ENCODE data around the gene CUX1.

Gene CUX1

DNA sequence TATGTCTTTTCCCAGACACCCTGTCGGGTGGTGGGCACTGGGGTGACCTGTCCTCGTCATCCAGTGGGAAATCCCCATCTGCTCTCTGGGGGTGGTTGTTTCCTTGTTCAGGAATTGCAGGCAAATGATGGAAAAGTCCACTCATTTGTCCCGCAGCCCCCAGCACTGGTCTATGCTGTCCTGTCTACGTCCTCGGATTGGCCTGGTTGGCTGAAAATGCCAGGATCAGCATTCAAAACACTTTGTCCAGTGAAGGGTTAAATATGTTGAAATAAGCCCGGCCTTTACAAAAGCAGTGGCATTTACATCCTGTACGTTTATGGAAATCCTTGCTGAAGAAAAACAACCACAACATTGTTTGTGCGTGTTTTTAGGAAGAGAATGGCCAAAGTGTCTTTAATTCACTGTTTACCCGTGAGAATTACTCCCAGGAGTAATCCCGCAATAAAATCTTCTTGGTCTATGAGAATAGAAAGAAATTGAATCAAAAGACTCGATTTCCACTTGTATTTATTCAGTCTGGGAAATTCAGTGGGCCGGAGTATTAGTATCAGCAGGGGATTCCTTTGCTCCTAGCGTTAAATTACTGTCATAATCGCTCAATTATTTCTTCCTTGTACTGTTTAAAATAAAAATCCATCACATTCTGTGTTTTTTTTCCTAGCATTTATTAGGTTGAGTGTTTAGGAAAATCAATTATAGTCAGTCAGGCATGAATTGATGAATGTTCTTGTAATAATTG lies 352.4 kb downstream of the CUX1 start:
- TF ChIP-seq ZC3H10 (CRISPR knock-in tag; IDR thresholded peaks at IDR 0.05), result no peak
- TF ChIP-seq ZNF70 (CRISPR knock-in tag; IDR thresholded peaks at IDR 0.05), result no peak
- no peak for ATAC-seq

DNA sequence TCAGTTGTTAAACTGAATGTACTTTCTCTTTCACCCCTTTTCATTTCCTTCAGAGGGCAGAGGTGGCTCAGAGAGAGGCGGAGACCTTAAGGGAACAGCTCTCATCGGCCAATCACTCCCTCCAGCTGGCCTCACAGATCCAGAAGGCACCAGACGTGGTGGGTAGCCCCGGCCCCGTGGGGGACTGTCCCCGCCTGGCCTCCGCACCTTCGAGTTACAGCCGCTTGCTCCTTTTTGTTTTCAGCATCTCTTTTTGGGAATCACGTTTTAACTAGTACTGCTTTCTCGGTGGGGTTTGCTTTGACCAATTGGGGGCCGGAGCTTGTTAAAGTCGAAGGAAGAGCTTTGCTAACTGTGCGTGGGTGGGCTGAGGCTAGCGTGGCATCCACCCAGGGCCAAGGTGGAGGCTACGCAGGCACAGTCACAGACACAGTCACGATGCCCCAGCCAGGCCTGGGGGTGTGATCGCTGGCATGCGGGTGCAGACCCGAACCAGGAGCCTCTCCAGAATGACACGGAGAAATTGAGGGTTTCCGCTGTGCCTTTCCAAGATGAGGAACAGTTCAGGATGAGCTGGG lies 353.1 kb downstream of the CUX1 start:
- no peak for TF ChIP-seq ZFP3 (CRISPR knock-in tag; IDR thresholded peaks at IDR 0.05)
- ATAC-seq, result no peak

DNA sequence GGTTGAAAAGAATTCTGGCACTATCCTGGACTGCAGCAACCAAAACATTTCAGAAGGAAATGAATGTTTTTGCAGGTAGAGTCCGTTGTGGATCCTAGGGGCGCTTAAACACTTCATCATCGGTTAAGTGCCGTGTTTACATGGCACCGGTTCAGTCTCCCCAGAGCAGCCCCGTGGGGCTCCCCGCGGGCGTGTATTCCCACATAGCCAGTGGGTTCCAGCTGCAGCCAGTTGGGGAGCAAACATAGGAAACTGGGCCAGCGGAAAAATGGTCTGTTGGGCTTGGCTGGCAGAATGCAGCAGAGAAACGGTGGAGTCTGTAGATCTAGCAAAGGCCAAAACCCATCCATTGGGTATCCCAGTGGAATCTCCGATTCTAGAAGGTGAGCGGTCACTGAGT lies 356.2 kb downstream of the CUX1 start:
- TF ChIP-seq ZNF70 (CRISPR knock-in tag; IDR thresholded peaks at IDR 0.05) (no peak), OSR1 (CRISPR knock-in tag; IDR thresholded peaks at IDR 0.05) (no peak), GLIS3 (CRISPR knock-in tag; IDR thresholded peaks at IDR 0.05) (no peak), CSDC2 (CRISPR knock-in tag; IDR thresholded peaks at IDR 0.05) (no peak), TOX (CRISPR knock-in tag; IDR thresholded peaks at IDR 0.05; ENCODE audit: borderline replicate concordance) (no peak), ZFP3 (CRISPR knock-in tag; IDR thresholded peaks at IDR 0.05) (no peak)
- TF ChIP-seq, protein P1, sequence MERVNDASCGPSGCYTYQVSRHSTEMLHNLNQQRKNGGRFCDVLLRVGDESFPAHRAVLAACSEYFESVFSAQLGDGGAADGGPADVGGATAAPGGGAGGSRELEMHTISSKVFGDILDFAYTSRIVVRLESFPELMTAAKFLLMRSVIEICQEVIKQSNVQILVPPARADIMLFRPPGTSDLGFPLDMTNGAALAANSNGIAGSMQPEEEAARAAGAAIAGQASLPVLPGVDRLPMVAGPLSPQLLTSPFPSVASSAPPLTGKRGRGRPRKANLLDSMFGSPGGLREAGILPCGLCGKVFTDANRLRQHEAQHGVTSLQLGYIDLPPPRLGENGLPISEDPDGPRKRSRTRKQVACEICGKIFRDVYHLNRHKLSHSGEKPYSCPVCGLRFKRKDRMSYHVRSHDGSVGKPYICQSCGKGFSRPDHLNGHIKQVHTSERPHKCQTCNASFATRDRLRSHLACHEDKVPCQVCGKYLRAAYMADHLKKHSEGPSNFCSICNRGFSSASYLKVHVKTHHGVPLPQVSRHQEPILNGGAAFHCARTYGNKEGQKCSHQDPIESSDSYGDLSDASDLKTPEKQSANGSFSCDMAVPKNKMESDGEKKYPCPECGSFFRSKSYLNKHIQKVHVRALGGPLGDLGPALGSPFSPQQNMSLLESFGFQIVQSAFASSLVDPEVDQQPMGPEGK (CRISPR knock-in tag; IDR thresholded peaks at IDR 0.05; ENCODE audit: borderline replicate concordance), result no peak
- TF ChIP-seq, protein P2, sequence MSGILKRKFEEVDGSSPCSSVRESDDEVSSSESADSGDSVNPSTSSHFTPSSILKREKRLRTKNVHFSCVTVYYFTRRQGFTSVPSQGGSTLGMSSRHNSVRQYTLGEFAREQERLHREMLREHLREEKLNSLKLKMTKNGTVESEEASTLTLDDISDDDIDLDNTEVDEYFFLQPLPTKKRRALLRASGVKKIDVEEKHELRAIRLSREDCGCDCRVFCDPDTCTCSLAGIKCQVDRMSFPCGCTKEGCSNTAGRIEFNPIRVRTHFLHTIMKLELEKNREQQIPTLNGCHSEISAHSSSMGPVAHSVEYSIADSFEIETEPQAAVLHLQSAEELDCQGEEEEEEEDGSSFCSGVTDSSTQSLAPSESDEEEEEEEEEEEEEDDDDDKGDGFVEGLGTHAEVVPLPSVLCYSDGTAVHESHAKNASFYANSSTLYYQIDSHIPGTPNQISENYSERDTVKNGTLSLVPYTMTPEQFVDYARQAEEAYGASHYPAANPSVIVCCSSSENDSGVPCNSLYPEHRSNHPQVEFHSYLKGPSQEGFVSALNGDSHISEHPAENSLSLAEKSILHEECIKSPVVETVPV (CRISPR knock-in tag; IDR thresholded peaks at IDR 0.05), result no peak
- TF ChIP-seq, protein P3, sequence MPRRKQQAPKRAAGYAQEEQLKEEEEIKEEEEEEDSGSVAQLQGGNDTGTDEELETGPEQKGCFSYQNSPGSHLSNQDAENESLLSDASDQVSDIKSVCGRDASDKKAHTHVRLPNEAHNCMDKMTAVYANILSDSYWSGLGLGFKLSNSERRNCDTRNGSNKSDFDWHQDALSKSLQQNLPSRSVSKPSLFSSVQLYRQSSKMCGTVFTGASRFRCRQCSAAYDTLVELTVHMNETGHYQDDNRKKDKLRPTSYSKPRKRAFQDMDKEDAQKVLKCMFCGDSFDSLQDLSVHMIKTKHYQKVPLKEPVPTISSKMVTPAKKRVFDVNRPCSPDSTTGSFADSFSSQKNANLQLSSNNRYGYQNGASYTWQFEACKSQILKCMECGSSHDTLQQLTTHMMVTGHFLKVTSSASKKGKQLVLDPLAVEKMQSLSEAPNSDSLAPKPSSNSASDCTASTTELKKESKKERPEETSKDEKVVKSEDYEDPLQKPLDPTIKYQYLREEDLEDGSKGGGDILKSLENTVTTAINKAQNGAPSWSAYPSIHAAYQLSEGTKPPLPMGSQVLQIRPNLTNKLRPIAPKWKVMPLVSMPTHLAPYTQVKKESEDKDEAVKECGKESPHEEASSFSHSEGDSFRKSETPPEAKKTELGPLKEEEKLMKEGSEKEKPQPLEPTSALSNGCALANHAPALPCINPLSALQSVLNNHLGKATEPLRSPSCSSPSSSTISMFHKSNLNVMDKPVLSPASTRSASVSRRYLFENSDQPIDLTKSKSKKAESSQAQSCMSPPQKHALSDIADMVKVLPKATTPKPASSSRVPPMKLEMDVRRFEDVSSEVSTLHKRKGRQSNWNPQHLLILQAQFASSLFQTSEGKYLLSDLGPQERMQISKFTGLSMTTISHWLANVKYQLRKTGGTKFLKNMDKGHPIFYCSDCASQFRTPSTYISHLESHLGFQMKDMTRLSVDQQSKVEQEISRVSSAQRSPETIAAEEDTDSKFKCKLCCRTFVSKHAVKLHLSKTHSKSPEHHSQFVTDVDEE (CRISPR knock-in tag; IDR thresholded peaks at IDR 0.05), result no peak

DNA sequence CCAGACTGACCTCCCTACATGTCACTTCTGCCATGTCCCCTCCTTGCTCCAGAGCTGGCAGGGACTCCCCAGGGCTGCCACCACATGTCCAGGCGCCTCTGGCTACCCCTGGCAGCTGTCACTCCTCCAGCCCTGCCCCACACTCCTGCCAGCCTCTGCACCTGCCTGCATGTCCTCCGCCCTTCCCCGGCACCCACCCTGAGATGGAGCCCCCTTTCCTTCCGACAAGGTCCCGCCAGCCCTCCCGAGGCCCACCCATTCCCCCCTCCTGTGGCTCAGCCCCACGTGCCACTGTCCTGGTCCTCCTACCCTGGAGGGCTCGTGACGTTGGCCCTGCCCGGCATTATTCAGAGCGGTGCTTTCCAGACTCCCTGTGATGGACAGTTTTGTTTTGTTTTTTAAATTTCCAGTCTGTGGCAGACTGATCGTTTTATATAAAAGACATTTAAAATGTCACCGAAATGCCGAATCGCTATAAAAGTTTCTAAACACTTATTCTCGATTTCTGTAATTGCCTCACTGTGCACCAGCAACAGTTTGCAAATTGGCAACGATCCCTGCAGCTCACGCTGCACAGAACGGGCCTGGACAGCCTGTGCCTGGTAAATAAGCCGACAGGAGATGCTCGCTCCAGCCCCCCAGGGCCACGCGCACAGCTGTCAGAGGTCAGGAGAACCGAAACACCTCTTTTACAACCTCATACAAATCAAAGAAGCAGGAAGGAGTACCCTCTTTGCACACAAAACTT lies 358.2 kb downstream of the CUX1 start:
- ATAC-seq, result no peak
- TF ChIP-seq, protein P4, sequence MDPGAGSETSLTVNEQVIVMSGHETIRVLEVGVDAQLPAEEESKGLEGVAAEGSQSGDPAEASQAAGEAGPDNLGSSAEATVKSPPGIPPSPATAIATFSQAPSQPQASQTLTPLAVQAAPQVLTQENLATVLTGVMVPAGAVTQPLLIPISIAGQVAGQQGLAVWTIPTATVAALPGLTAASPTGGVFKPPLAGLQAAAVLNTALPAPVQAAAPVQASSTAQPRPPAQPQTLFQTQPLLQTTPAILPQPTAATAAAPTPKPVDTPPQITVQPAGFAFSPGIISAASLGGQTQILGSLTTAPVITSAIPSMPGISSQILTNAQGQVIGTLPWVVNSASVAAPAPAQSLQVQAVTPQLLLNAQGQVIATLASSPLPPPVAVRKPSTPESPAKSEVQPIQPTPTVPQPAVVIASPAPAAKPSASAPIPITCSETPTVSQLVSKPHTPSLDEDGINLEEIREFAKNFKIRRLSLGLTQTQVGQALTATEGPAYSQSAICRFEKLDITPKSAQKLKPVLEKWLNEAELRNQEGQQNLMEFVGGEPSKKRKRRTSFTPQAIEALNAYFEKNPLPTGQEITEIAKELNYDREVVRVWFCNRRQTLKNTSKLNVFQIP (CRISPR knock-in tag; IDR thresholded peaks at IDR 0.05; ENCODE audit: borderline replicate concordance, low read depth), result no peak
- TF ChIP-seq, protein P3 (CRISPR knock-in tag; IDR thresholded peaks at IDR 0.05), result no peak
- TF ChIP-seq TOX (CRISPR knock-in tag; IDR thresholded peaks at IDR 0.05; ENCODE audit: borderline replicate concordance), result no peak
- TF ChIP-seq PPARA (CRISPR knock-in tag; IDR thresholded peaks at IDR 0.05; ENCODE audit: borderline replicate concordance), result no peak
- no peak for TF ChIP-seq ZNF565 (CRISPR knock-in tag; conservative IDR thresholded peaks at IDR 0.05; ENCODE audit: low read depth)
- no peak for TF ChIP-seq ZNF8 (CRISPR knock-in tag; IDR thresholded peaks at IDR 0.05)
- TF ChIP-seq CSDC2 (CRISPR knock-in tag; IDR thresholded peaks at IDR 0.05), result no peak
- no peak for TF ChIP-seq ESRRG (CRISPR knock-in tag; IDR thresholded peaks at IDR 0.05)
- no peak for TF ChIP-seq ZFP3 (CRISPR knock-in tag; IDR thresholded peaks at IDR 0.05)
- TF ChIP-seq BACH2 (CRISPR knock-in tag; IDR thresholded peaks at IDR 0.05; ENCODE audit: borderline replicate concordance), result no peak
- TF ChIP-seq, protein P1 (CRISPR knock-in tag; IDR thresholded peaks at IDR 0.05; ENCODE audit: borderline replicate concordance), result no peak
- TF ChIP-seq, protein P2 (CRISPR knock-in tag; IDR thresholded peaks at IDR 0.05), result no peak
- no peak for TF ChIP-seq ZNF70 (CRISPR knock-in tag; IDR thresholded peaks at IDR 0.05)
- TF ChIP-seq ZFP30 (CRISPR knock-in tag; IDR thresholded peaks at IDR 0.05), result no peak
- TF ChIP-seq TCF4 (CRISPR knock-in tag; IDR thresholded peaks at IDR 0.05; ENCODE audit: borderline replicate concordance), result no peak

More for the DNA sequence above, 356.2 kb downstream of the CUX1 start:
- no peak for ATAC-seq

Measured in SK-N-SH treated with all-trans-retinoic acid at 6 μM for 48 hours (cell line).